ENCODE results near the gene ACTL10. TPM values are rescaled to one million over a fixed set of nuclear protein-coding genes. Genes with fewer than 3 reads are reported as not detected.

Gene ACTL10
- total and polyA plus RNA-seq, 2 of the 13 experiments (the other 11 are each of a cell fraction or from before 2014, with no cell fraction given) = not detected

GRCh38 chr20:33635341-33635740 is 31.4 kb upstream of the ACTL10 start:
- no peak for TF ChIP-seq KLF12 (CRISPR knock-in tag; IDR thresholded peaks at IDR 0.05; ENCODE audit: borderline replicate concordance)
- no peak for TF ChIP-seq SKI (IDR thresholded peaks at IDR 0.05; ENCODE audit: partially characterized antibody)
- no peak for TF ChIP-seq AGO2 (optimal IDR thresholded peaks at IDR 0.05; ENCODE audit: low read depth, low read length)
- TF ChIP-seq EP300 (IDR thresholded peaks at IDR 0.05; ENCODE audit: low read depth in 2 of 2, low read length in 2 of 2) = no peak
- no peak for TF ChIP-seq EP300 (CRISPR knock-in tag; IDR thresholded peaks at IDR 0.05; ENCODE audit: borderline replicate concordance)
- TF ChIP-seq PCBP2 (optimal IDR thresholded peaks at IDR 0.05; ENCODE audit: low read depth, low read length, poor library complexity, severe bottlenecking) = no peak
- TF ChIP-seq ZNF577 (CRISPR knock-in tag; IDR thresholded peaks at IDR 0.05; ENCODE audit: borderline replicate concordance, low read depth) = no peak
- no peak for TF ChIP-seq ZNF773 (CRISPR knock-in tag; IDR thresholded peaks at IDR 0.05; ENCODE audit: borderline replicate concordance)
- no peak for TF ChIP-seq DMTF1 (CRISPR knock-in tag; IDR thresholded peaks at IDR 0.05)
- no peak for TF ChIP-seq ZNF746 (CRISPR knock-in tag; IDR thresholded peaks at IDR 0.05)
- TF ChIP-seq ZNF251 (CRISPR knock-in tag; IDR thresholded peaks at IDR 0.05) = no peak
- no peak for TF ChIP-seq NFIB (CRISPR knock-in tag; IDR thresholded peaks at IDR 0.05; ENCODE audit: borderline replicate concordance)
- no peak for TF ChIP-seq ZNF780A (CRISPR knock-in tag; IDR thresholded peaks at IDR 0.05)
- no peak for TF ChIP-seq SP140L (CRISPR knock-in tag; IDR thresholded peaks at IDR 0.05; ENCODE audit: borderline replicate concordance)
- no peak for TF ChIP-seq ISL2 (CRISPR knock-in tag; IDR thresholded peaks at IDR 0.05)
- TF ChIP-seq NR1H2 (CRISPR knock-in tag; IDR thresholded peaks at IDR 0.05; ENCODE audit: borderline replicate concordance, low read depth) = no peak
- TF ChIP-seq MEIS1 (CRISPR knock-in tag; IDR thresholded peaks at IDR 0.05; ENCODE audit: borderline replicate concordance) = no peak
- TF ChIP-seq ZSCAN31 (CRISPR knock-in tag; IDR thresholded peaks at IDR 0.05; ENCODE audit: low read depth) = no peak
- TF ChIP-seq BCL3 (CRISPR knock-in tag; IDR thresholded peaks at IDR 0.05) = no peak
- TF ChIP-seq ASH2L (IDR thresholded peaks at IDR 0.05; ENCODE audit: insufficient read length, low read depth, low read length) = no peak
- H3K27me3 ChIP-seq (ENCODE audit: control insufficient read depth in 1 of 2, insufficient read depth in 2 of 2, low read length in 2 of 2) = no peaks in the 10 kb centered on the region
- no peaks in the 10 kb centered on the region for H3K79me2 ChIP-seq (ENCODE audit: insufficient read depth, low read length)
- WGBS (ENCODE audit: low lambda C conversion rate) = 97% methylated on average over 3 of the region's 3 CpGs
- no peak for ATAC-seq
- H3K4me2 ChIP-seq (ENCODE audit: low read depth, low read length) = no peak overlapping the region
- H3K36me3 ChIP-seq (replicated peaks in 1 of 2; ENCODE audit: control insufficient read depth in 1 of 2, insufficient read depth in 2 of 2, low read length in 2 of 2) = peaks cover 20 to 56% of the 10 kb centered on the region in 2 experiments
- H2AFZ ChIP-seq (ENCODE audit: low read length) = no peak overlapping the region
- POLR2A ChIA-PET = no interaction called here
- no peak for DNase-seq (ENCODE audit: low spot score)
- H3K9me3 ChIP-seq (ENCODE audit: low read length) = no peaks in the 10 kb centered on the region
- in situ Hi-C loops (cut with HindIII; ENCODE audit: extremely low pct_ligation_motif_present, low pct_unique_long_range_greater_than_20kb) (no loop called here), intact Hi-C loops (cut with micrococcal nuclease; ENCODE audit: unreplicated experiment) (no loop called here)
- H3K9ac ChIP-seq (ENCODE audit: insufficient read depth, low read depth, low read length) = no peak overlapping the region
- no peak overlapping the region for H3K27ac ChIP-seq (ENCODE audit: extremely low read length, insufficient read depth, low read length)
- H3K4me3 ChIP-seq (replicated peaks in 1 of 3; ENCODE audit: insufficient read depth in 1 of 3, low read depth in 2 of 3, low read length in 3 of 3) = no peak overlapping the region
- H3K4me1 ChIP-seq (ENCODE audit: insufficient read depth, low read length) = peaks cover 11% of the 10 kb centered on the region; the same call in 1 of the 2 replicates
- H4K20me1 ChIP-seq (ENCODE audit: insufficient read depth, low read length) = no peaks in the 10 kb centered on the region
- no TSS peak for BruUV-seq (replicated peaks)
- CTCF ChIA-PET (ENCODE audit: low intra/inter-chr PET ratio, low total read pairs) = no interaction called here
- FAIRE-seq = no peak
